ENCODE data around the gene RIMBP3C.
A peak's percentile ranks its signal among the peaks of the same experiment; 100 is the strongest.
"Not testable (repeated sequence)": the region's sequence is repeated elsewhere in the genome, so short reads cannot be mapped to it uniquely, and the experiment has no call there.

Gene RIMBP3C

GRCh38 chr22:21596356-21597135, 45.3 kb upstream of the RIMBP3C start:
- not testable (repeated sequence) for H4K91ac ChIP-seq (ENCODE audit: low read depth, low read length); H3K18ac ChIP-seq (ENCODE audit: low read length); DNase-seq; H3K4me3 ChIP-seq (ENCODE audit: low read depth, low read length); H3K79me2 ChIP-seq (ENCODE audit: control insufficient read depth, insufficient read depth, low read length, poor library complexity); H3K79me1 ChIP-seq (ENCODE audit: low read length); H2AFZ ChIP-seq (ENCODE audit: insufficient read depth, low read length, poor library complexity); H3K9ac ChIP-seq (ENCODE audit: low read length); H3K14ac ChIP-seq (ENCODE audit: low read length); H3K4me2 ChIP-seq (ENCODE audit: low read length); H4K12ac ChIP-seq (ENCODE audit: low read depth, low read length); H3K23ac ChIP-seq (ENCODE audit: low read length); H4K8ac ChIP-seq (ENCODE audit: low read depth, low read length); H2BK12ac ChIP-seq (ENCODE audit: low read length); H3K27me3 ChIP-seq (ENCODE audit: insufficient read depth, low read length); H2AK5ac ChIP-seq (ENCODE audit: low read length); H3K27ac ChIP-seq (ENCODE audit: low read depth, low read length); H2BK5ac ChIP-seq (ENCODE audit: low read depth, low read length, poor library complexity); H3K9me3 ChIP-seq (ENCODE audit: insufficient read depth, low read depth, low read length); H3K4me1 ChIP-seq (ENCODE audit: control insufficient read depth in 1 of 2, insufficient read depth in 2 of 2, low read length in 2 of 2); H2BK120ac ChIP-seq (ENCODE audit: insufficient read depth, low read length, poor library complexity)
- peaks cover 39 to 43% of the 10 kb centered on the region in 2 experiments for H3K36me3 ChIP-seq (ENCODE audit: control insufficient read depth in 1 of 2, insufficient read depth in 2 of 2, low read length in 2 of 2)
- no CpG with 5 or more reads among the region's 13 CpGs for WGBS (ENCODE audit: extremely low coverage, insufficient coverage, insufficient read length)
- peak overlapping the region; percentile 51 for H3K4ac ChIP-seq (ENCODE audit: low read depth, low read length)

- Histone ChIP-seq H2BK12ac (ENCODE audit: low read length) (no peak overlapping the region), H3K79me2 (ENCODE audit: control insufficient read depth, insufficient read depth, low read length, poor library complexity) (peaks cover 12% of the 10 kb centered on the region), H3K23ac (ENCODE audit: low read length) (no peak overlapping the region), H4K8ac (ENCODE audit: low read depth, low read length) (no peak overlapping the region), H3K36me3 (ENCODE audit: control insufficient read depth in 1 of 2, insufficient read depth in 2 of 2, low read length in 2 of 2) (peaks cover 37 to 49% of the 10 kb centered on the region in 2 experiments), H3K9ac (ENCODE audit: low read length) (no peak overlapping the region), H3K4me3 (ENCODE audit: low read depth, low read length) (no peak overlapping the region), H3K4ac (ENCODE audit: low read depth, low read length) (peak overlapping the region; percentile 2), H3K4me1 (ENCODE audit: control insufficient read depth in 1 of 2, insufficient read depth in 2 of 2, low read length in 2 of 2) (peaks cover 0 to 2% of the 10 kb centered on the region in 2 experiments), H2AFZ (ENCODE audit: insufficient read depth, low read length, poor library complexity) (no peak overlapping the region), H2BK5ac (ENCODE audit: low read depth, low read length, poor library complexity) (no peak overlapping the region), H3K14ac (ENCODE audit: low read length) (no peak overlapping the region), H3K18ac (ENCODE audit: low read length) (no peak overlapping the region), H4K91ac (ENCODE audit: low read depth, low read length) (no peak overlapping the region), H3K4me2 (ENCODE audit: low read length) (no peak overlapping the region), H3K9me3 (ENCODE audit: insufficient read depth, low read depth, low read length) (peaks cover 1% of the 10 kb centered on the region), H2AK5ac (ENCODE audit: low read length) (no peak overlapping the region), H3K27me3 (ENCODE audit: insufficient read depth, low read length) (no peaks in the 10 kb centered on the region), H3K79me1 (ENCODE audit: low read length) (no peaks in the 10 kb centered on the region), H4K12ac (ENCODE audit: low read depth, low read length) (no peak overlapping the region), H2BK120ac (ENCODE audit: insufficient read depth, low read length, poor library complexity) (no peak overlapping the region), H3K27ac (ENCODE audit: low read depth, low read length) (no peak overlapping the region)
- DNase-seq: no peak
- WGBS (ENCODE audit: extremely low coverage, insufficient coverage, insufficient read length): no CpG with 5 or more reads among the region's 5 CpGs
Observed at GRCh38 chr22:21594865-21595452, 43.7 kb upstream of the RIMBP3C start.

GRCh38 chr22:21593406-21594232, 42.4 kb upstream of the RIMBP3C start:
- H4K12ac ChIP-seq (ENCODE audit: low read depth, low read length): no peak overlapping the region
- H3K27ac ChIP-seq (ENCODE audit: low read depth, low read length): no peak overlapping the region
- H4K8ac ChIP-seq (ENCODE audit: low read depth, low read length): no peak overlapping the region
- no peak overlapping the region for H3K23ac ChIP-seq (ENCODE audit: low read length)
- no peak overlapping the region for H3K14ac ChIP-seq (ENCODE audit: low read length)
- H2AFZ ChIP-seq (ENCODE audit: insufficient read depth, low read length, poor library complexity): no peak overlapping the region
- DNase-seq: peak in 1 of 2 donors; percentile 46
- H3K36me3 ChIP-seq (ENCODE audit: control insufficient read depth in 1 of 2, insufficient read depth in 2 of 2, low read length in 2 of 2): peaks cover 34 to 45% of the 10 kb centered on the region in 2 experiments
- H3K4me2 ChIP-seq (ENCODE audit: low read length): no peak overlapping the region
- H3K79me2 ChIP-seq (ENCODE audit: control insufficient read depth, insufficient read depth, low read length, poor library complexity): peaks cover 17% of the 10 kb centered on the region
- WGBS (ENCODE audit: extremely low coverage, insufficient coverage, insufficient read length): no CpG with 5 or more reads among the region's 11 CpGs
- no peak overlapping the region for H4K91ac ChIP-seq (ENCODE audit: low read depth, low read length)
- no peaks in the 10 kb centered on the region for H3K27me3 ChIP-seq (ENCODE audit: insufficient read depth, low read length)
- H3K4me3 ChIP-seq (ENCODE audit: low read depth, low read length): no peak overlapping the region
- H2AK5ac ChIP-seq (ENCODE audit: low read length): no peak overlapping the region
- no peaks in the 10 kb centered on the region for H3K79me1 ChIP-seq (ENCODE audit: low read length)
- H3K9me3 ChIP-seq (ENCODE audit: insufficient read depth, low read depth, low read length): peaks cover 1% of the 10 kb centered on the region
- H2BK12ac ChIP-seq (ENCODE audit: low read length): no peak overlapping the region
- H3K18ac ChIP-seq (ENCODE audit: low read length): no peak overlapping the region
- H3K9ac ChIP-seq (ENCODE audit: low read length): no peak overlapping the region
- H3K4me1 ChIP-seq (ENCODE audit: control insufficient read depth in 1 of 2, insufficient read depth in 2 of 2, low read length in 2 of 2): peaks cover 0 to 2% of the 10 kb centered on the region in 2 experiments
- no peak overlapping the region for H2BK5ac ChIP-seq (ENCODE audit: low read depth, low read length, poor library complexity)
- H2BK120ac ChIP-seq (ENCODE audit: insufficient read depth, low read length, poor library complexity): no peak overlapping the region
- H3K4ac ChIP-seq (ENCODE audit: low read depth, low read length): peak overlapping the region; percentile 30

- Histone ChIP-seq H2BK5ac (ENCODE audit: low read depth, low read length, poor library complexity) (no peak overlapping the region), H3K4me3 (ENCODE audit: low read depth, low read length) (peak overlapping the region; percentile 25), H3K18ac (ENCODE audit: low read length) (no peak overlapping the region), H3K14ac (ENCODE audit: low read length) (no peak overlapping the region), H3K4me2 (ENCODE audit: low read length) (no peak overlapping the region), H4K91ac (ENCODE audit: low read depth, low read length) (no peak overlapping the region), H4K12ac (ENCODE audit: low read depth, low read length) (no peak overlapping the region), H3K4ac (ENCODE audit: low read depth, low read length) (peak overlapping the region; percentile 60), H3K79me2 (ENCODE audit: control insufficient read depth, insufficient read depth, low read length, poor library complexity) (peaks cover 21% of the 10 kb centered on the region), H2AFZ (ENCODE audit: insufficient read depth, low read length, poor library complexity) (no peak overlapping the region), H3K27me3 (ENCODE audit: insufficient read depth, low read length) (no peaks in the 10 kb centered on the region), H2BK12ac (ENCODE audit: low read length) (no peak overlapping the region), H3K36me3 (ENCODE audit: control insufficient read depth in 1 of 2, insufficient read depth in 2 of 2, low read length in 2 of 2) (peaks cover 34 to 45% of the 10 kb centered on the region in 2 experiments), H4K8ac (ENCODE audit: low read depth, low read length) (no peak overlapping the region), H3K9ac (ENCODE audit: low read length) (no peak overlapping the region), H3K9me3 (ENCODE audit: insufficient read depth, low read depth, low read length) (peaks cover 1% of the 10 kb centered on the region), H2AK5ac (ENCODE audit: low read length) (no peak overlapping the region), H3K79me1 (ENCODE audit: low read length) (no peaks in the 10 kb centered on the region), H3K4me1 (ENCODE audit: control insufficient read depth in 1 of 2, insufficient read depth in 2 of 2, low read length in 2 of 2) (peaks cover 4 to 5% of the 10 kb centered on the region in 2 experiments), H3K23ac (ENCODE audit: low read length) (no peak overlapping the region), H3K27ac (ENCODE audit: low read depth, low read length) (no peak overlapping the region), H2BK120ac (ENCODE audit: insufficient read depth, low read length, poor library complexity) (no peak overlapping the region)
- no CpG with 5 or more reads among the region's 3 CpGs for WGBS (ENCODE audit: extremely low coverage, insufficient coverage, insufficient read length)
- DNase-seq: no peak
Observed at GRCh38 chr22:21592422-21592821, 41.2 kb upstream of the RIMBP3C start.

Measured in trophoblast cell (in vitro differentiated cells and primary cell).